ENCODE data around the gene TNKS1BP1.

Gene TNKS1BP1

DNA sequence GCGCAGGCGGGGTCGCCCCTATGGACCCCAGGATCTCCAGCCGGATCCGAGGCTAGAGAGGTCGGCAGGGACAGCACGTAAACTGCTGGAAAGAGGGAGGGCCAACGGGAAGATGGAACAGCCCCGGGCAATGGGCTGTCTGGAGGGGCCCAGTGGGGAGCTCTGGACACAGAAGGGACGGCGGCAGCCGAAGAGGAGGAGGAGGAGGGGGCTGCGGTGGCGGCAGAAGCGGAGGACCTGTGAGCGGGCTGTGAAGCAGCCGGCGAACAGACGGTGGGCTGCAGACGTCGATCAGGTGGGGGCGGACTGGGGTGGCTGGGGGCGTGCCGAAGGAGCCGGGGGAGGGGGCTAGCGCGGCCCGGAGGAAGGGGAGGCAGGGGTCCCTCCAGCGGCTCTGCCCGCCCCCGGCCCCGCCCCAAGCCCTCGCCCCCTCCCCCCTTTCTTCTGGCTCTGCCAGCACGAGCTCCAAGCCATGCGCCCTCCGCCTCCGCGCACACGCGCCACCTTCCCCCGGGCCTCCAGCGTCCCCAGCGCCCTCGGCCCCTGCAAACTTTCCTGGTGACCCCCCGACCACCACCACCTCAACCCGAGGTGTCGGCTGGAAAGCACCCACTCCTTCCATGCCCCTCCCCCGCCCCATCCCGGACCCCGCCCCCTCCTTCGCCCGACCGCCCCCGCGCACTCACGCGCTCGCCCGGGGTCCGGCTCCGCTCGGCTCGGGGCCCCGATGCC is 432 bp downstream of the TNKS1BP1 start:
- H3K4me1 ChIP-seq (ENCODE audit: control insufficient read depth, low read depth, low read length): peaks cover 25% of the 10 kb centered on the region
- no peak overlapping the region for H3K27ac ChIP-seq (ENCODE audit: low read length)
- H3K27me3 ChIP-seq (ENCODE audit: control insufficient read depth, insufficient read depth, low read length): no peaks in the 10 kb centered on the region
- peak overlapping the region; percentile 76 for H3K9ac ChIP-seq (ENCODE audit: low read length)
- no peaks in the 10 kb centered on the region for H3K9me3 ChIP-seq (ENCODE audit: control insufficient read depth, low read depth, low read length)
- H3K36me3 ChIP-seq (ENCODE audit: control insufficient read depth, low read depth, low read length): peaks cover 52% of the 10 kb centered on the region
- H3K4me3 ChIP-seq (ENCODE audit: low read length): peak overlapping the region; percentile 86

DNA sequence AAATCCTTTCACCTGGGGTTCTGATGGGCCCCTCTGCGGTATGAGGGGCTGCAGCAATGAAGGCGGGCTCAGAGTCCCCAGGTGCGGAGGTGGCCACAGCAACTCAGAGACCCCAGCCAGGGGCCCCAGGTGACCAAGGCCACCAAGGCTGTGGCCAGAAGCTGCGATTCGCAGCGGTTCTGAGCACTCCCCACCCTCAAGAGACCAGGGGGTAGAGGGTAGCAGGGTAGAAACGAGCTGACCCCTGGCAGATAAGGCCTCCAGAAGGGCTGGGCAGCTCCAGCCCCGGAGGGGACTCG is 948 bp downstream of the TNKS1BP1 start:
- Histone ChIP-seq H3K9me3 (ENCODE audit: control insufficient read depth, low read depth, low read length) (no peaks in the 10 kb centered on the region), H3K27me3 (ENCODE audit: control insufficient read depth, insufficient read depth, low read length) (no peaks in the 10 kb centered on the region), H3K4me3 (ENCODE audit: low read length) (peak overlapping the region; percentile 86), H3K9ac (ENCODE audit: low read length) (peak overlapping the region; percentile 76), H3K4me1 (ENCODE audit: control insufficient read depth, low read depth, low read length) (peaks cover 25% of the 10 kb centered on the region), H3K27ac (ENCODE audit: low read length) (no peak overlapping the region), H3K36me3 (ENCODE audit: control insufficient read depth, low read depth, low read length) (peaks cover 52% of the 10 kb centered on the region)

DNA sequence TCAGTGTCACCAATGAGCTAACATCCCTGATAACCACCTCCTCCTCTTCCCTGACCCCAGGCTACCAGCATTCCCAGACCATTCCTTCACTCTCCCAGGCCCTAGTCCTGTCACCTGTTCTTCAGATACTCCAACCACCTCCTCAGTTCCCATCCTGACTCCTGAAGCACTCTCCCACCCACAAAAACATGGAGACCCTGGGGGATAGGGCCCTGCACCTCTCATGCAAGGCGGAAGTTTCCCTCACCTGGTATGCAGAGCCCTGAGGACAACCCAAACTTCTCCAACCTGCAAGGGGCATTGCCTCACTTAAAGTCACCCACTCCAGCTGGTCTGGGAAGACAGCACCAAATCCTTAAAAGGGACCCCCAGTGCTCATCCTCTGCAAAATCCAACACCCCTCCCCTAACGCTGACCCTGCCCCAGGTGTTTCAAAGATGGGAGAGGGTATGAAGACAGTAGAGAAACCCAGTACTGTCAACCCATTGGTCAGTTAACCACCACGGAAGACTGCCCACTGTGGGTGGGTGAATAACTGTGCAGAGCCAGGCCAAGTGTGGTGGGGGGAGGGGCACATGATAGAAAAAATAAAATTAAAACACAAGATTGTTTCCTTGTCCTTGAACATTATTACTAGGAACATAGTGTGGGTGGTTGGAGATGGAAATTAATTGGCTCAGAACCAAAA is 1.4 kb downstream of the TNKS1BP1 start:
- H3K36me3 ChIP-seq (ENCODE audit: control insufficient read depth, low read depth, low read length): peaks cover 50% of the 10 kb centered on the region
- H3K27ac ChIP-seq (ENCODE audit: low read length): no peak overlapping the region
- peak overlapping the region; percentile 86 for H3K4me3 ChIP-seq (ENCODE audit: low read length)

DNA sequence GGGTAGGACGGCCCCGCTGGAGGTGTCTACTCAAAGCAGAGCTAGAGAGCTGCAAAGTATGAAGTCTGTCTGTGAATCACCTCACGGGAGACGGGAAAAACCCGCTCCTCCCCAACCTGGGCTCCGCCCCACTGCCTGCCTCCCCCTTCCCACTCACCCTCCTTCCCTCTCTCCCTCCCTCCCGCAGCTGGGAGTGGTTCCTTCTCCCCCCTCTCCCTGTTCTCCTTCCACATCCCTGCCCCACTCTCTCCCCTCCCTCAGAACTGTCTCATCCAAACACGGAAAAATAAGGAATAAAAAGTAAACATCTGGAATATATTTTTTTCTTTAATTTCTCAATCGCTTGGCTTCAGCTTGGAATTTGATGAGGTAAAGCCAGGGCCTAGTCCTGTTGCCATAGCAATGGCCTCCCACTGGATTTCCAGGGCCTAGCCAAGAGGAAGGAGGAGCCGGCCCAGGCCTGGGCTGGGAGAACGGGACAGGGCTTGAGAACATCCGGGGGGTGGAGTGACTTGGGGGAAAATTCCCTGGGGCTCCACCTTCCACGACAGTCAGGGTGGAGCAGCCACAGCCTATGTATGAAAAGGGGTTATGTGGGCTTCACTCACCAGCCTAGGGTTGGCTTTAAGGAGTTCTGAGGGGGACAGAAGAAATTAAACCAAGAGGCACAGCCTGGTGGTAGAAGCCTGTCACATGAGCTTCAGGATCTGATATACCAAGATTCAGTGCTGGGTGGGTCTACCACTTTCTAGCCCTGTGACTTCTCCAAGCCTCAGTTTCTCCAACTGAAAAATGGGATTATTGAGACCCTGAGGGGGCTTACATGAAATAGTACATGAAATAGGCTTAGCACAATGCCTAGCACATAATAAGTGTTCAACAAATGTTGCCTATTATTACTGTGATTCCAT is 2.2 kb downstream of the TNKS1BP1 start:
- peak overlapping the region; percentile 86 for H3K4me3 ChIP-seq (ENCODE audit: low read length)
- no peak overlapping the region for H3K9ac ChIP-seq (ENCODE audit: low read length)
- no peaks in the 10 kb centered on the region for H3K27me3 ChIP-seq (ENCODE audit: control insufficient read depth, insufficient read depth, low read length)
- H3K27ac ChIP-seq (ENCODE audit: low read length): peak overlapping the region; percentile 61
- H3K36me3 ChIP-seq (ENCODE audit: control insufficient read depth, low read depth, low read length): peaks cover 49% of the 10 kb centered on the region
- peaks cover 25% of the 10 kb centered on the region for H3K4me1 ChIP-seq (ENCODE audit: control insufficient read depth, low read depth, low read length)
- H3K9me3 ChIP-seq (ENCODE audit: control insufficient read depth, low read depth, low read length): no peaks in the 10 kb centered on the region

More for the DNA sequence above, 1.4 kb downstream of the TNKS1BP1 start:
- H3K4me1 ChIP-seq (ENCODE audit: control insufficient read depth, low read depth, low read length): peaks cover 25% of the 10 kb centered on the region
- H3K9ac ChIP-seq (ENCODE audit: low read length): peak overlapping the region; percentile 76
- no peaks in the 10 kb centered on the region for H3K27me3 ChIP-seq (ENCODE audit: control insufficient read depth, insufficient read depth, low read length)
- H3K9me3 ChIP-seq (ENCODE audit: control insufficient read depth, low read depth, low read length): no peaks in the 10 kb centered on the region

DNA sequence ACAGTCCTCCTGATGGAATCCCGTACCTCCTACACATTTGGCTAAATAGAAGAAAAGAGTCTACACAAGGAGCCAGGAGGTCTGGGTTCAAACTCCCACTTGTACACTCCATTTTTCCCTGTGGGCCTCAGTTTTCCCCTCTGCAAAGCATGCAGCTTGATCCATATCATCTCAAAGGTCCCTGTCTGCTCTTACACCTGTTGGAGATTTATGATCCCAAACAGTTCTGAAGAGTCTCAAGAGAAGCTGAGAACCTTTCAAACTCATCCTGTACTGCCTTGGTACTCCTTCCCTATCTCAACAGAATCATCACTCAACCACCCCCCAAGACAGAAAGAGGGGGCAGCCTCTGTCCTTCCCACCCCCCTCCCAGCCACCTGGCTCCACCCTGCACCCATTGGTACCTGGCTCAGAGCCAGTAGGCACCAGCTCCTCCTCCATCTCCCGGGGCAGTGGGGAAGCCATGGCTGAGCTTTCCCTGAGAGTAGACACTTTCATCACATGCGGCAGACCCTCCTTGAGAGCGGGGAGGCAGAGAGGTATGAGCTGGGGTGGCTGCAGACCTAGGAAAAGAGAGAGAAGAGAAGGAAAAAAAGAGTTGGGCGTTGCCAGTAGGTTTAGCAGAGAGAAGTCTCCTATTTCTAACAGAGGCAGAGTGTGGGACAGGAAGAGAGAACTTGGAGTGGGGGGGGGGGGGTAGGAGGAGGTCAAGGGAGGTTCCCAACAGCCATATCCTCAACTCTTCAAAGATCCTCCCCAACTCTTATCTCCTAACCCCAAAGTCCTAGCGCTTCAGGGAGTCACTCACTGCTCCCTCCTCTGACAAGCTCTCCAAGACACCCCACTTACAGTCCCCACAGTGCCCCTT is 3.1 kb downstream of the TNKS1BP1 start:
- Histone ChIP-seq H3K4me1 (ENCODE audit: control insufficient read depth, low read depth, low read length) (peaks cover 25% of the 10 kb centered on the region), H3K36me3 (ENCODE audit: control insufficient read depth, low read depth, low read length) (peaks cover 49% of the 10 kb centered on the region), H3K27me3 (ENCODE audit: control insufficient read depth, insufficient read depth, low read length) (no peaks in the 10 kb centered on the region), H3K27ac (ENCODE audit: low read length) (peak overlapping the region; percentile 4), H3K4me3 (ENCODE audit: low read length) (peak overlapping the region; percentile 86), H3K9ac (ENCODE audit: low read length) (no peak overlapping the region), H3K9me3 (ENCODE audit: control insufficient read depth, low read depth, low read length) (no peaks in the 10 kb centered on the region)

DNA sequence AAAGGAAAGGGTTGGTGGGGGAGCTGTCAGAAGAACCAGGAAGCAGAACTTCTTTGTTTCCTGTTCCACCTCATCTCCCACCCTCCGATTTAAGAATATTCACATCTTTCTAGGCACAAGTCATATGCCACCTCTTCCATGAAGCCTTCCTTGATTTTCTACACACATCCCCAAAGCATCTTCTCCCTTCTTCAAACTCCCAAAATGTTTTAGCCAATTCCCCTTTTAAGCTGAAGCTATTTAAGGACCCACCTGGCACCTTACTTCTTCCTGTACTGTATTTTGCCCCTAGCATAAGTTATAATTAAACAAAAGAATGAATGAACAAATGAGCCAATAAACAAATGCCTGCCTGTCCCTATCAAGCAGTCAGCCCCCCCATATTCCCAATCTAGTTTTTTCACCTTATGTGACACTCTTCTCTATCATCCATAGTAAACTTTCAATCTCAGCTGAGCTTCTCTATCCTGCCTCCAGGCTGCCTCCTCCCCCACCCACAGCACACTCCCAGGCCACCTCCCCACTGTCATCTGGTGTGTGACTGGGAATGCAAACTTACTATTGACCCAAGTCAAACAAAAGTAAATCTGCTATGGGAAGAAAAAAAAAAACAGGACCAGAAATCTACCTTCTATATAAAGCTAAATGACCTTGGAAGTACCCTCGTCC is 3.9 kb downstream of the TNKS1BP1 start:
- no peaks in the 10 kb centered on the region for H3K9me3 ChIP-seq (ENCODE audit: control insufficient read depth, low read depth, low read length)
- peaks cover 30% of the 10 kb centered on the region for H3K4me1 ChIP-seq (ENCODE audit: control insufficient read depth, low read depth, low read length)
- no peak overlapping the region for H3K27ac ChIP-seq (ENCODE audit: low read length)
- no peak overlapping the region for H3K4me3 ChIP-seq (ENCODE audit: low read length)
- no peaks in the 10 kb centered on the region for H3K27me3 ChIP-seq (ENCODE audit: control insufficient read depth, insufficient read depth, low read length)
- H3K36me3 ChIP-seq (ENCODE audit: control insufficient read depth, low read depth, low read length): peaks cover 49% of the 10 kb centered on the region
- H3K9ac ChIP-seq (ENCODE audit: low read length): no peak overlapping the region

DNA sequence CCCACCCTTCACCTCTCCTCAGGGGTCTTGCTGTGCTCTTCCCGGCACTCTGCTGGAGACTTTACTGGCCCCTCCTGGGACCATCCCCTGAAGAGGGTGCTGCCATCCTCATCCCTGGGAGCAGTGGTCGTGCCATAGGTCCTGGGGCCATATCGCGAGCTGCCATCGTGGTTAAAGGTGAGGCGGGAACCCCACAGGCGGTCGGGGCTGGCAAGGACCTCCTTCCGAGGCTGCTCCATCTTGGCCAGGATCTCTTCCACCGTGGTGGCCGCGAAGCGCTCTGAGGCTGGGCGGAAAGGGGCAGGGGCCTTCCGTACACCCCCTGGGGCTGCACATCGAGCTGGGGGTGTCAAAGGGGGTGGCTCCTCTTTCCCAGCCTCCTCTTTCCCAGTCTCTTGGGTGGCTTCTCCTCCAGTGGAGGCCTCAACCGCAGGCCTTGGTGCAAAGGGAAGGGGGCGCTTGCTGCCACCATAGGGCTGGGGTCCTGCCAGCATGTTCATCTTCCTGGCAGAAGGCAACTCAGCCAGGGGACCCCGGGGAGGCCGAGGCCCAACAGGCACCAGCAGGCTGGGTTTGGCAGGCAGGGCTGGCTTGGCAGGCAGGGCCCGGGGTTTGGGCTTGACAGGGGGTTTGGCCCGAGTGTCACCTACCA is 4.6 kb downstream of the TNKS1BP1 start:
- Histone ChIP-seq H3K9me3 (ENCODE audit: control insufficient read depth, low read depth, low read length) (no peaks in the 10 kb centered on the region), H3K36me3 (ENCODE audit: control insufficient read depth, low read depth, low read length) (peaks cover 53% of the 10 kb centered on the region), H3K27ac (ENCODE audit: low read length) (no peak overlapping the region), H3K4me1 (ENCODE audit: control insufficient read depth, low read depth, low read length) (peaks cover 29% of the 10 kb centered on the region), H3K4me3 (ENCODE audit: low read length) (no peak overlapping the region), H3K9ac (ENCODE audit: low read length) (no peak overlapping the region), H3K27me3 (ENCODE audit: control insufficient read depth, insufficient read depth, low read length) (no peaks in the 10 kb centered on the region)

DNA sequence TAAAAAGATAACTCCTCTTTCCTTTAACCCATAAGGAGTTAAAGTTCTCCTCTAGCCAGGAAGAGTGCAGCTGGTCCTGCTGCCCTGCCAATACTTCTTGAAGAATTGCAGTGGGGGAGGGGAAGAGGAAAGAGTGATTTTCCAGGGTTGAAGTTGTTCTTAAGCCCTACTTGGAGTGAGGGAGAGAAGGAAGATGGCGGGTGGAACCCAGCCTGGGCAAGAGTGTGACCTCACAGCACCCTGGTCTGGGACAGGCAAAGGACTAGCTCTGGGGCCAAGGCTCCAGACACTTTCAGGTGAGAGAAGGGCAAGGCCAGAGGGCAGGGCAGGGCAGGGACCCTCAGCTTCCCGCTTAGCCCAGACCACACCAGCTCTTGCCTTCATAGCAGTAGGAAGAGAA is 6.6 kb downstream of the TNKS1BP1 start:
- Histone ChIP-seq H3K27me3 (ENCODE audit: control insufficient read depth, insufficient read depth, low read length) (no peaks in the 10 kb centered on the region), H3K36me3 (ENCODE audit: control insufficient read depth, low read depth, low read length) (peaks cover 70% of the 10 kb centered on the region), H3K27ac (ENCODE audit: low read length) (no peak overlapping the region), H3K9me3 (ENCODE audit: control insufficient read depth, low read depth, low read length) (no peaks in the 10 kb centered on the region), H3K4me1 (ENCODE audit: control insufficient read depth, low read depth, low read length) (peaks cover 38% of the 10 kb centered on the region), H3K4me3 (ENCODE audit: low read length) (no peak overlapping the region), H3K9ac (ENCODE audit: low read length) (no peak overlapping the region)

DNA sequence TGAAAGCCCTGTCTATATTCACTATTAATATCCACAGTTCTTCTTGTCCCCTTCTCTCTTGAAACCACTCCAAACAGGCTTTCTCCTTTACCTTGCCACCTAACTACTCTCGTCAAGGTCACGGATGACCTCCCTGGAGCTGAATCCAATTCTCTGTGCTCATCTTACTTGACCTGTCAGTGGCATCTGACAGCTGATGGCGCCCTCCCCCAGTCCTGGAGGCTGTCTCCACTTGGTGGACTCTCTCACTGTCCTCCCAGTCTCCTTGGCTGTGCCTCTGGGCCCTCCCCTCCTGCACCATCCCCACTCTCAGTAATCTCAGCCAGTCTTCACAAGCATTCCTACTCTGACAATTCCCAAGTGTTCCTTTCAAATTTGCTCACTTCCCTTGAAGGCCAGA is 8.7 kb downstream of the TNKS1BP1 start:
- Histone ChIP-seq H3K4me1 (ENCODE audit: control insufficient read depth, low read depth, low read length) (peaks cover 32% of the 10 kb centered on the region), H3K36me3 (ENCODE audit: control insufficient read depth, low read depth, low read length) (peaks cover 76% of the 10 kb centered on the region), H3K27ac (ENCODE audit: low read length) (no peak overlapping the region), H3K4me3 (ENCODE audit: low read length) (no peak overlapping the region), H3K9me3 (ENCODE audit: control insufficient read depth, low read depth, low read length) (no peaks in the 10 kb centered on the region), H3K27me3 (ENCODE audit: control insufficient read depth, insufficient read depth, low read length) (no peaks in the 10 kb centered on the region), H3K9ac (ENCODE audit: low read length) (no peak overlapping the region)

DNA sequence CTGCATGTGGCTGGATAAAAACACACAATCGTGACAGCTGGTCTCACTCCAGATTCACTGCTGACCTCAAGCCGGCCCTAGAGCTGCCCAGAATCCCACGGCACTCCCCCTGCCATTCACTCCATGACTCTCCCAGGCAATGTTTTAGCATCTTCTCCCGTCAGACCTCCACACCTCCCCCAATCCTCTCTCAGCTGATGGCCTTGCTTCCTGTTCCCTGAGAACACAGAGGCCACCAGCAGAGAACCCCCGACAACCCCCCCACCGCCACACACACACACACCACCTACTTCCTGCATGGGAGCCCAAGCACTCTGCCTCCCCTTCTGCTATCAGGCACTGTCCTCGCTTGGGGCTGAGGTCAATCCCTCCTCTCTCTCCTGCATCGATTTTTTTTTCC is 9.3 kb downstream of the TNKS1BP1 start:
- Histone ChIP-seq H3K4me1 (ENCODE audit: control insufficient read depth, low read depth, low read length) (peaks cover 37% of the 10 kb centered on the region), H3K9me3 (ENCODE audit: control insufficient read depth, low read depth, low read length) (no peaks in the 10 kb centered on the region), H3K36me3 (ENCODE audit: control insufficient read depth, low read depth, low read length) (peaks cover 71% of the 10 kb centered on the region), H3K27me3 (ENCODE audit: control insufficient read depth, insufficient read depth, low read length) (no peaks in the 10 kb centered on the region), H3K9ac (ENCODE audit: low read length) (no peak overlapping the region), H3K4me3 (ENCODE audit: low read length) (no peak overlapping the region), H3K27ac (ENCODE audit: low read length) (no peak overlapping the region)
